GM18502 (cell line): ENCODE results near the gene SMAD7.
"Not testable (repeated sequence)": the region's sequence is repeated elsewhere in the genome, so short reads cannot be mapped to it uniquely, and the experiment has no call there.

Source experiments
- ATAC-seq: cut with Tn5 transposase; IDR thresholded peaks from one replicate; pipeline ENCODE4 v1.9.1; 2021; ENCODE audit warnings: mild to moderate bottlenecking; ENCODE audit not compliant: unreplicated experiment, poor library complexity

The SMAD7 gene

GRCh38 chr18:48885924-48886400 lies 64.8 kb downstream of the SMAD7 start:
- no peak for ATAC-seq

- ATAC-seq: no peak
Observed at GRCh38 chr18:48885266-48885923, 65.4 kb downstream of the SMAD7 start.

GRCh38 chr18:48884771-48885170 lies 66.0 kb downstream of the SMAD7 start:
- no peak for ATAC-seq

- no peak for ATAC-seq
Observed at GRCh38 chr18:48884306-48884705, 66.5 kb downstream of the SMAD7 start.

DNA sequence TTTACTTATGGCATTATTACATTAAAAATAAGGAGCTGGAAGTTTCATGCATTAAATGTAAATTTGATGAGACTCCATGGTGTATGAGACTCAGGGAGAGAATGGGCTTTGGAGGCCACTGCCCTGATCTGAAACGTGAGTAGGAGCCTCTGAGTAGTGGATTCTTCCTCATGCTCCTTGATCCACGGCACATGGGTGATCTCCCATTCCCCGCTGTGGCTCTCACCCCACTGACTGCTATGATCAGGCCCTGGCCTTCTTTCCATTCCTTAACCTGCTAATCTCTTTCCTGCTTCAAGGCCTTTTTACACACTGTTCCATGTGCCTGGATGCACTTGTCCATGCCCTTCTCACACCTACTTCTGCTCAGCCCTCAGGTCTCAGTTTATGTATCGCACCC lies 68.4 kb downstream of the SMAD7 start:
- ATAC-seq: no peak

DNA sequence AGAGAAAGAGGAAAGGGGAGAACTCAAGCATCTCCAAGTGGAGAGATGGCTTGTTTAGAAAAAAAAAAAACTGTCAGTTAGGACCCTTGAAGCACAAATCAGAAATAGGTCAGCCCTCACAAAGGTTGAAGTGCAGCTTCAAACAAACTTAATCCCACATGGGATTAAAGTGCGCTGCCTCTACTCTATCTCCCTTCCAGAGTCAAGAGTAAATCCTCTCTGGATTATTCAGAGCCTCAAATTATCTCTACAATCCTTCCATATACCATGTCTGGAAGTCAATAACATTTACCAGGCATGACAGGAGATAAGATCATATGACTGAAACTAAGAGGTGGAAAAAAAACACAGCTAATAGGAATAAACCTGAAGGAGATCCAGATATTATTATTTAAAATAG lies 69.8 kb downstream of the SMAD7 start:
- ATAC-seq: no peak

- no peak for ATAC-seq
Observed at GRCh38 chr18:48879008-48879431, 71.7 kb downstream of the SMAD7 start.

GRCh38 chr18:48878471-48878870 lies 72.3 kb downstream of the SMAD7 start:
- no peak for ATAC-seq

DNA sequence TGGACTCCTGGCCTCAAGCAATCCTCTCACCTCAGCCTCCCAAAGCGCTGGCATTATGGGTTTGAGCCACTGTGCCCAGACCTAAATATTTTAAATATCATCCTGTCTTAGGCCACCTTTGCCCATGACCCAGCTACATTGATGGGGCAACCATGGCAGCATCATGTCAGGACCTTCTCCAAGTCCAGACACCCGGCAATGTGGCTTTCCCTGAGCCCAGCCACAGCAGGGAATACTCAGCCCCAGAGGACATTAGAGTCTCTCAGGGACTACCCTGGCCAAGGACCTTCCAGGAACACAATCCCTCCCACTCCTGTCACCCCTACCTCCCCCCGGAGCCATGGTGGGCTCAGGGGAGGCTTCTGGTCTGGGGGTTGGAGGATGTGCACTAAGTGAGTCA lies 72.8 kb downstream of the SMAD7 start:
- ATAC-seq: no peak

GRCh38 chr18:48876590-48876989 lies 74.2 kb downstream of the SMAD7 start:
- ATAC-seq: no peak

- ATAC-seq: no peak
Observed at GRCh38 chr18:48875942-48876511, 74.7 kb downstream of the SMAD7 start.

GRCh38 chr18:48875314-48875941 lies 75.3 kb downstream of the SMAD7 start:
- no peak for ATAC-seq

GRCh38 chr18:48874701-48875162 lies 76.0 kb downstream of the SMAD7 start:
- no peak for ATAC-seq

GRCh38 chr18:48874233-48874632 lies 76.5 kb downstream of the SMAD7 start:
- ATAC-seq: no peak

- no peak for ATAC-seq
Observed at GRCh38 chr18:48872234-48873145, 78.3 kb downstream of the SMAD7 start.

DNA sequence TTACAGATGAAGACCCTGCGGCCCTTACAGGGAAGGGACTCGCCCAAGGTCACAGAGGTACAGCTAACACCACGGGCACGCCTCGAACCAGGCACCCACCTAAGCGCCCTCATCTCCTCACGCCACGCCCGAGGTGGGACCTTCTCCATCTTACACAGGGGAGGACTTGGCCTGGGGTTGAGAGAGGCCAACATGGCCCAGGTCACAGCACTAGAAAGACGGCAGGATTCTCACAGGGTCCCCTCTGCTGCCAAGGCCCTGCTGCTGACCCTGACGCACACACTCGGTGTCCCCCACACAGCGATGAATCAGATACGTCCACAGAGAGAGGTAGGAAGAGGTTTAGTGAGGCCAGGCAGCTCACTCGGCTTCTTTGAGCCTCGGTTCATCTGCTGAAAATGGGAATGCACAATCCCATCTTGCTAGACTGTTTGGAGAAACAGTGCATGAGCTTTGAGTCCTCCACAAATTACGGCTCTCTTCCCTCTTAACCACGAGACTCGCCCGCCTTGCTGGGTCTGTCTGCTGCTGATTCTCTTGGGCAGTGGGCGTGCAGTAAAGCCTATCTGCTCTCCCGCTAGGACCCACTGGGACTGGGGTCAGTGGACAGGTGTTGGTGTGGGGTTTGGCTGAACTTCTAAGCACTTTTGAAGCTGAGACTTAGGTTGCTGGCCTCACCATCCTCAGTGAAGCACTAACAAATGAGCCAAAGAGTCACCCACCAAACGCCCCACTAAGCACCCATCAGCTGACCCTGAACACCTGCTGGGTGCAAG lies 79.2 kb downstream of the SMAD7 start:
- ATAC-seq: no peak

GRCh38 chr18:48870926-48871325 lies 79.8 kb downstream of the SMAD7 start:
- ATAC-seq: not testable (repeated sequence)
